Stimulated activated CD8-positive, alpha-beta memory T cell treated with anti-CD3 and anti-CD28 coated beads, Interleukin-2, amount 100 ng/mL, for 1 hour (primary cell): ENCODE results near the gene CABP2.
"Not testable (repeated sequence)": the region's sequence is repeated elsewhere in the genome, so short reads cannot be mapped to it uniquely, and the experiment has no call there.

ENCODE experiments used
- DNase-seq, 2 donors: peaks; one replicate each; pipeline ENCODE4 v3.0.0-alpha.2; 2020; ENCODE audit warnings: low read depth in 2 of 2

Gene CABP2

DNA sequence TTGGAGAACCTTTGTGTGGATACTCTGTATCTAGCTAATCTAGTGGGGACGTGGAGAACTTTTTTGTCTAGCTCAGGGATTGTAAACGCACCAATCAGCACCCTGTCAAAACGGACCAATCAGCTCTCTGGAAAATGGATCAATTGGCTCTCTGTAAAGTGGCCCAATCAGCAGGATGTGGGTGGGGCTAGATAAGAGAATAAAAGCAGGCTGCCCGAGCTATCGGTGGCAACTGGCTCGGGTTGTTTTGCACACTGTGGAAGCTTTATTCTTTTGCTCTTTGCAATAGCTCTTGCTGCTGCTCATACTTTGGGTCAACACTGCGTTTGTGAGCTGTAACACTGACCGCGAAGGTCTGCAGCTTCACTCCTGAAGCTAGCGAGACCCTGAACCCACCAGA is 46.6 kb downstream of the CABP2 start:
- DNase-seq, result not testable (repeated sequence)

DNA sequence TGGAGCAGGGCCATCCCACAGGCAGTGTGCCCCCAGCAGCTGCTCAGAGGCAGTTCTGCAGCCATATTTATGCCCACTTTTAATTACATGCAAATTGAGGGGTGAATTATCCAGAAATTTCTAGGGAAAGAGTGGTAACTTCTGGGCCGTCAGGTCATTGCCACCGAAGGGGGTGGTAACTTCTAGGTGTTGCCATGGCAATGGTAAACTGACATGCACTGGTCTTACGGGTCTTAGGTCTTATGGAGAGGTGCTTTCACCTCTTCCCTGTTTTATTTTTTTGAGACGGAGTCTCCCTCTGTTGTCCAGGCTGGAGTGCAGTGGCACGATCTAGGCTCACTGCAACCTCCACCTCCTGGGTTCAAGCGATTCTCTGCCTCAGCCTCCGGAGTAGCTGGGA is 50.4 kb downstream of the CABP2 start:
- no peak for DNase-seq

DNA sequence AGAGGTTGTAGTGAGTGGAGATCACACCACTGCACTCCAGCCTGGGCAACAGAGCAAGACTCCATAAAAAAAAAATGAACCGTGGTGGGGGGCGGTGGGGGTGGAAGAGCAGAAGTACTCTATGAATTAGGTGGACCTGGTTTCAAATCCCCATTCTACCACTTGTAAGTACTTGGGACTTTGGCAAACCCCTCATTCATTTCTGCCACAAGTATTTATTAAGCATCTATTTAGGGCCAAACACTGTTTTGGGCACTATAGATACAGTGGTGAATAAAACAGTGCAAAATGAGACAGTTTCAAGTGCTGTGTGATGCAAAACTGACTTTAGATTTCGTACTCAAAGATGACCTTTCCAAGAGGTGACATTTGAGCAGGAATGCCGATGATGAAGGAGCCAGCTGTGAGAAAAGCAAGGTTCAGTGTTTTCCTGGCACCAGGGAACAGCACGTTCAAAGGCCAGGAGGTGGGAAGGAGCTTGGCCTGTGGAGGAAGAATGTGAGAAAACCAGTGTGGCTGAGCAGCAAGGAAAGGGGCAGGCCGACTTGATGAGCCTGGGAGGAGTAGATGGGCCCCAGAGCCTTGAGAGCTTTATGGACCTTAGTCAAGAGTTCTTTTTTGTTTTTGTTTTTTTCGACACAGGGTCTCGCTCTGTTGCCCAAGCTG is 52.8 kb downstream of the CABP2 start:
- DNase-seq, result no peak

DNA sequence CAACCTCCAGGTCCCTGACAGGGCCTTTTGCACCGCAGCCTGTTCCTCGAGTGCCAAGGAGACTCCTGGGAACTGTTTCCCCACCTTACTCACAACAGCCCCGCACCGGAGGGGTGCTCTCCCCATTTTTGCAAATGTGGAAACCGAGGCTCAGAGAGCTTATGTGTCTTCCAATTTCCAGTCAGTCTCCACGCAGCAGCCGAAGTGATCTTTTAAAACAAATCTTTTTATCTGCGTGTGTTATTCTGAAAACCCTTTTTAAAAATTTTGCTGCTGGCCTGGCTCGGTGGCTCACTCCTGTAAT is 53.8 kb downstream of the CABP2 start:
- no peak for DNase-seq
